GM12864 (cell line): Measurements from ENCODE around the gene DARS2.

ENCODE experiments used
- DNase-seq: peaks from one replicate; pipeline ENCODE4 v3.0.0-alpha.2; 2011; ENCODE audit warnings: low read depth
- H3K4me3 ChIP-seq: 2 replicates; pipeline ENCODE4 v1.5.1; 2011; ENCODE audit warnings: mild to moderate bottlenecking, low read depth, low read length, control low read depth
- TF ChIP-seq, protein P1 (sequence below): IDR thresholded peaks from 2 replicates; pipeline ENCODE4 v1.5.1; 2011; ENCODE audit warnings: low read depth, mild to moderate bottlenecking, moderate library complexity, low read length, control low read depth, inconsistent platforms; ENCODE audit errors: missing control alignments

The DARS2 gene

DNA sequence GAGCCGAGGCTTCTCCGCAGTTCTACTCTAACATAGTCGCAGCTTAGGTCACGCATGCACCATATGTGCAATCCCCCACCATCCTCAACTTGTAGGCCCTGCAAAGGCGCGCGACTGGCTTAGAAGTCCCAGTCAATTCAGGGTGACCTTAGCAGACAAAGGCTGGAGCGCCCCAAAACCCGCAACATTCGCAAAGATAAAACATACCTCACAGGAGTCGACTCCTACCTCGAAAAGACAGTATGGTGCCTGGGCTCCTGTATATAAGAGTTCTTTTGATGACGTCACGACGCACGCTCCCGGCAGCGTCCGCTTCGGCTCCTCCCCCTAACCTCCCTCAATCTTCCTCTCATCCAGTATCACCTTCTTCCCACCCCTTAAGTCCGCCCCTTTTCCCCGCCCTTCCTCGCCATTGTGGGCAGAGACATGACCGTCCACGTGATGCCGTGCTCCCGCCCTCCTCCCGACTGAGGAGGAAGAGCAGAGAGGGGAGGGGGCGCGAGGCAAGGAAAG lies 43.3 kb downstream of the DARS2 start, which contains the start of gene GAS5:
TSS of gene GAS5 (minus strand) at position 237 of the 513 bp plus-strand sequence.
- DNase-seq: peak; percentile 99
- TF ChIP-seq, protein P1, sequence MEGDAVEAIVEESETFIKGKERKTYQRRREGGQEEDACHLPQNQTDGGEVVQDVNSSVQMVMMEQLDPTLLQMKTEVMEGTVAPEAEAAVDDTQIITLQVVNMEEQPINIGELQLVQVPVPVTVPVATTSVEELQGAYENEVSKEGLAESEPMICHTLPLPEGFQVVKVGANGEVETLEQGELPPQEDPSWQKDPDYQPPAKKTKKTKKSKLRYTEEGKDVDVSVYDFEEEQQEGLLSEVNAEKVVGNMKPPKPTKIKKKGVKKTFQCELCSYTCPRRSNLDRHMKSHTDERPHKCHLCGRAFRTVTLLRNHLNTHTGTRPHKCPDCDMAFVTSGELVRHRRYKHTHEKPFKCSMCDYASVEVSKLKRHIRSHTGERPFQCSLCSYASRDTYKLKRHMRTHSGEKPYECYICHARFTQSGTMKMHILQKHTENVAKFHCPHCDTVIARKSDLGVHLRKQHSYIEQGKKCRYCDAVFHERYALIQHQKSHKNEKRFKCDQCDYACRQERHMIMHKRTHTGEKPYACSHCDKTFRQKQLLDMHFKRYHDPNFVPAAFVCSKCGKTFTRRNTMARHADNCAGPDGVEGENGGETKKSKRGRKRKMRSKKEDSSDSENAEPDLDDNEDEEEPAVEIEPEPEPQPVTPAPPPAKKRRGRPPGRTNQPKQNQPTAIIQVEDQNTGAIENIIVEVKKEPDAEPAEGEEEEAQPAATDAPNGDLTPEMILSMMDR: no peak
- peak within 1 kb of the TSS; percentile 93 for H3K4me3 ChIP-seq

DNA sequence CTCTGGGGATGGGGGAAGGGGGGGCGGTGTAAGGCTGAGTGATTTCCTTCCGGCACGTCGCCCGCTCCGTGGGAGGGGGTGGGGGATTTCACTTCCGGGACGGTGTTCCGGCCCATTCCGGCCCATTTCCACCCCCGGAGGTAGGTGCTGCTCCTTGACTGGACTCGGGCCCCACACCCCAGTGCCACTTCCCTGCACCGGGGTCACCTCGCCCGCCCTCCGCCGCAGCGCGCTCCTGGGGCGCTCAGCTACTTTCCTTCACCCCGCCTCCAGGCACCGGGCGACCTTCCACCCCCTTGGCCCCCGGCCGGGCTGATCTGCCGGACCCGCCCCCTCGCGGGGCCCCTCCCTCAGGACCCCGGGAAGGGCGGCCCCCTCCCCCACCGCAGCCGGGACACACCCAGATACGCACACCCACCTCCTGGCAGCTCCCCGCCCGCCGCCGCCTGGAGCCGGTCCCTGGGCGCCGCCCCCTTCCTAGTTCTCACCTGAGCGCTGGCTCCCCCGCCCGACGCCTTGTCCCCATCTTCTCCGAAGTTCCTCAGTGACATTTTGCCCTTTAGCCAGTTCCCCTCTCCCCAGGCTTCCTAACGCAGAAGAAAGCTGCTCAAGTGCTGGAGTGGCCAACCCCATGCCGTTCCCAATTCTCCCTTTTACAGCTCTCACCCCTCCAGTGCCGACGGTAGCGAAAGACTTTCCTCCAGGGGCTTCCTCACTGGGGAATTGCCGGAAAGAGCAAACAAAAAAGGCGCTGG lies 44.0 kb downstream of the DARS2 start, which contains the start of gene ZBTB37:
TSS of gene ZBTB37 (plus strand) at position 115 of the 755 bp plus-strand sequence. CDS start 1,846 bp downstream, outside the sequence.
- no peak for DNase-seq
- TF ChIP-seq, protein P1: no peak
- peak within 1 kb of the TSS; percentile 93 for H3K4me3 ChIP-seq

DNA sequence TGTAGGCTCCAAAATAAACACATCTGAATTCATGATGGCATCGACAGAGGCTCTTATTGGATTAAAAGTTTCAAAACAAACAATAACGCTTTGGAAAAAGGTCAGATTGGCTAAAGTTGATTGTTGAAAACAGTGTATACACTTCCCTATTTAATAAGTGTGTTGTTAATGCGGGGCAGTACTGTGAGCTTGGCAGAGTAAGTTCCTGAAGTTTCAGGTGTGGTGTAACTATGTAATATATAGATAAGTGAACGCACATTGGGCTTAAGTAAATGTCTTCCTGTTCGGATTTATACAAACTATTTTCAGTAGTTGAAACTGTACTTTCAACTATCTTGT lies 44.5 kb downstream of the DARS2 start:
- DNase-seq: no peak
- TF ChIP-seq, protein P1: no peak

DNA sequence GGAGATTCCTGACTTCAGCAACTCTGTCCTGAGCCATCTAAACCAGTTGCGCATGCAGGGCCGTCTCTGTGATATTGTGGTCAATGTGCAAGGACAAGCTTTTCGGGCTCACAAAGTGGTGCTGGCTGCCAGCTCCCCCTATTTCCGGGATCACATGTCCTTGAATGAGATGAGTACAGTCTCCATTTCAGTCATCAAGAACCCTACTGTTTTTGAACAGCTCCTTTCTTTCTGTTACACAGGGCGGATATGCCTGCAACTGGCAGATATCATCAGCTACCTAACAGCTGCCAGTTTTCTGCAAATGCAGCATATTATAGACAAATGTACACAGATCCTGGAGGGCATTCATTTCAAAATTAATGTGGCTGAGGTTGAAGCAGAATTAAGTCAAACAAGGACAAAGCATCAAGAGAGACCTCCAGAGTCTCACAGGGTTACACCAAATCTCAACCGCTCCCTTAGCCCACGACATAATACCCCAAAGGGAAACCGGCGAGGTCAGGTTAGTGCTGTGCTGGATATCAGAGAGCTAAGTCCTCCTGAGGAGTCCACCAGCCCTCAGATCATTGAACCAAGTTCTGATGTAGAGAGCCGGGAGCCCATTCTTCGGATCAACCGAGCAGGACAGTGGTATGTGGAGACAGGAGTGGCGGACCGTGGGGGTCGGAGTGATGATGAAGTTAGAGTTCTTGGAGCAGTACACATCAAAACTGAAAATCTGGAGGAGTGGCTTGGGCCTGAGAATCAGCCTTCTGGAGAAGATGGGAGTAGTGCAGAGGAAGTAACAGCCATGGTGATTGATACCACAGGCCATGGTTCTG lies 46.0 kb downstream of the DARS2 start:
- peak; percentile 67 for DNase-seq
- TF ChIP-seq, protein P1: no peak
- H3K4me3 ChIP-seq: peak overlapping the region; percentile 20

More for the DNA sequence above, 44.5 kb downstream of the DARS2 start:
- H3K4me3 ChIP-seq: peak overlapping the region; percentile 78

DNA sequence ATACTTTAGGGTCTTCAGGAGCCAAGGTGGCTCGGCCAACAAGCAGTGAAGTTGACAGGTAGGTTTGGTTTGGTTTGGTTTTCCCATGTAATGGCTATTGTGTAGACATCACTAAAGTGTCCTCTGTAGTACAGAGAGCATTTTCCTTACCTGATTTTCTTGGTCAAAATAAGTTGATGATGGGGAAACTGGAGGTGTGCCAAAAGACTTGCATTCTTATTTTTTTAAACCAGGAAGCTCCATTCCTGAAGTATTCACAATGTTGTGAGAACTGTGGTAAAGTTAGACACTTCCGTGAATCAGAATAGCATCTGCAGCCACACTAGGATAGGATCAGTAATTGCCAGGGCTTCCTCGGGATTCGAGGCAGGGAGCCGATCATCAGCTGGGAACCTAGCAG lies 46.6 kb downstream of the DARS2 start:
- no peak overlapping the region for H3K4me3 ChIP-seq
- TF ChIP-seq, protein P1: no peak
- no peak for DNase-seq

DNA sequence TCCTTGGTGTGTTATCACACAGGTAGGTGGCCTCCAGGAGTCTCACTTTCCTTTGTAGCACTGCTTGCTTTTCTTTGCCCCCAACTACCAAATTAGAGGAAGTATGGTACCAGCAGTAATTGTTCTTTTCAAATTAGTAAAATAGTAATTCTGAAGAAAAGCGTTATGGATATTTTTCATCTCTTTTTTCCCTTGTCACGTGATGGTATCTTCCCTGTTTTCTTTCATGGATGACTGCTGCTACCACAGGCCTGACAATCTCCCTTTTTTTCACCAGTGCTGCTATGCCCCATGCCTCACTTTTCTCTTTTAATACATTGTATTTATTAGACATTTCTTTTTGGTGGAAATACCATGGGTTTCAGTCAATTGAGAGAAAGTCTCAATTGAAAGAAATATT lies 47.0 kb downstream of the DARS2 start:
- TF ChIP-seq, protein P1: no peak
- DNase-seq: no peak
- H3K4me3 ChIP-seq: no peak overlapping the region
